OCI-LY1 (cell line): ENCODE measurements around the gene PDS5A.
"Not testable (repeated sequence)": the region's sequence is repeated elsewhere in the genome, so short reads cannot be mapped to it uniquely, and the experiment has no call there.

ENCODE experiments used
- H2AFZ ChIP-seq: fragments of 200-600 bp; sonication (generic), shearing (Covaris generic); 2 replicates; pipeline ENCODE4 v1.6.0; 2014; ENCODE audit warnings: antibody characterized with exemption, mild to moderate bottlenecking, low read length
- H3F3A ChIP-seq: fragments of 200-600 bp; sonication (generic), shearing (Covaris generic); 2 replicates; pipeline ENCODE4 v1.6.0; 2014; ENCODE audit warnings: mild to moderate bottlenecking, antibody characterized with exemption, low read length, moderate library complexity; ENCODE audit not compliant: insufficient read depth
- H3K27ac ChIP-seq: fragments of 200-600 bp; sonication (generic); 2 replicates; pipeline ENCODE4 v1.5.1; 2014; ENCODE audit warnings: low read length, mixed run types, mild to moderate bottlenecking, low read depth; ENCODE audit not compliant: poor library complexity, severe bottlenecking
- H3K27me3 ChIP-seq: fragments of 200-600 bp; sonication (generic); 2 replicates; pipeline ENCODE4 v1.6.0; 2014; ENCODE audit warnings: antibody characterized with exemption, mild to moderate bottlenecking, low read length, moderate library complexity; ENCODE audit not compliant: insufficient read depth
- H3K36me3 ChIP-seq: fragments of 200-600 bp; sonication (generic); 2 replicates; pipeline ENCODE4 v1.6.1; 2014; ENCODE audit warnings: mild to moderate bottlenecking, antibody characterized with exemption, low read length, moderate library complexity, mixed read lengths; ENCODE audit not compliant: insufficient read depth
- H3K4me1 ChIP-seq: fragments of 200-600 bp; sonication (generic); 2 replicates; pipeline ENCODE4 v1.5.1; 2014; ENCODE audit warnings: mild to moderate bottlenecking, low read length, moderate library complexity; ENCODE audit not compliant: insufficient read depth, severe bottlenecking
- H3K4me2 ChIP-seq: fragments of 200-600 bp; sonication (generic), shearing (Covaris generic); 2 replicates; pipeline ENCODE4 v1.6.1; 2014; ENCODE audit warnings: low read length
- H3K4me3 ChIP-seq: fragments of 200-600 bp; sonication (generic); 2 replicates; pipeline ENCODE4 v1.5.1; 2014; ENCODE audit warnings: low read length, low read depth, mild to moderate bottlenecking, mixed read lengths; ENCODE audit not compliant: poor library complexity, severe bottlenecking
- H3K79me2 ChIP-seq: fragments of 200-600 bp; shearing (Covaris generic); 2 replicates; pipeline ENCODE4 v1.6.1; 2016; ENCODE audit warnings: mixed run types, low read length, mixed read lengths; ENCODE audit not compliant: insufficient read depth
- H3K9ac ChIP-seq: fragments of 200-600 bp; sonication (generic), shearing (Covaris generic); 2 replicates; pipeline ENCODE4 v1.6.1; 2014; ENCODE audit warnings: mild to moderate bottlenecking, low read length, mixed read lengths
- H3K9me2 ChIP-seq: fragments of 200-600 bp; sonication (generic), shearing (Covaris generic); 2 replicates; pipeline ENCODE4 v1.6.1; 2014; ENCODE audit warnings: low read depth, mild to moderate bottlenecking, low read length, mixed read lengths
- H3K9me3 ChIP-seq: fragments of 200-600 bp; shearing (Covaris generic); 2 replicates; pipeline ENCODE4 v1.6.1; 2014; ENCODE audit warnings: low read length, mixed read lengths
- H4K20me1 ChIP-seq: fragments of 200-600 bp; sonication (generic), shearing (Covaris generic); 2 replicates; pipeline ENCODE4 v1.6.0; 2016; ENCODE audit warnings: mild to moderate bottlenecking, low read length; ENCODE audit not compliant: insufficient read depth
- EZH2 ChIP-seq: fragments of 200-600 bp; sonication (generic), shearing (Covaris generic); IDR thresholded peaks from 2 replicates; pipeline ENCODE4 v1.8.0; 2017; ENCODE audit warnings: borderline replicate concordance, mixed run types, mild to moderate bottlenecking, antibody characterized with exemption, low read length, moderate library complexity, mixed read lengths
- TF ChIP-seq, protein P1 (sequence below): fragments of 200-600 bp; sonication (generic), shearing (Covaris generic); IDR thresholded peaks from 2 replicates; pipeline ENCODE4 v1.5.1; 2017; ENCODE audit warnings: mild to moderate bottlenecking, antibody characterized with exemption, low read length, moderate library complexity, mixed read lengths

The PDS5A gene

DNA sequence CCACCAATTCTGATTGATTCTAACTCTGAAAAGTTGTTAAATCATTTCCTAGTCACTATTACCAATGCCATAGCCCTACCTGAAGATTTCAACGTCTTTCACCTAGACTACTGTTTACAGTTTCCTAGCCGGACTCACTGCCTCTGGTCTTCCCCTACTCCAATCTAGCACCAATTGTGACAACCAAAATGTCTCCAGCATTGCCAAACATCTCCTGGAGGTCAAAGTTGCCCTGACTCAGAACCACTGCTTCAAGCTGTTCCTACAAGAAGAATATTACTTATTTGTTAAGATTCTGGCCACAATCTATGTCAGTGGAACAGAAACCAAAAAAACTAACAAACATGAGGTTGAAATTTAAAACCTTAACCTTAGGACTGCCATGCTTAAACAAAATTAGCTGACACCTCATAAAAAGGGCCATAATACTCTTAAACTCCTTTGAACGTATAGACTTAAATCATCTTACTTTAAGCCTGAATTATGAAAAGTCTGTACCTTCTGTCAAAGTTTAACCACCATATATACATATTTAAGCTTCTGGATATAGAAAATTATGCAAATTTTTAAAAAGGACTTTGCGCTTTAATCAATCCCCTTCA, 2.1 kb downstream of the PDS5A start:
- Histone ChIP-seq H3K4me3 (peak overlapping the region; percentile 93), H3K9me3 (no peaks in the 10 kb centered on the region), H3K9ac (peak overlapping the region; percentile 98), H3K4me2 (peak overlapping the region; percentile 76), H3K27ac (peak overlapping the region; percentile 78), H3K36me3 (peaks cover 38% of the 10 kb centered on the region), H4K20me1 (no peaks in the 10 kb centered on the region), H3K79me2 (peaks cover 61% of the 10 kb centered on the region), H3K4me1 (peaks cover 40% of the 10 kb centered on the region), H3K27me3 (no peaks in the 10 kb centered on the region), H3K9me2 (no peaks in the 10 kb centered on the region), H2AFZ (no peak overlapping the region), H3F3A (no peaks in the 10 kb centered on the region)
- TF ChIP-seq, protein P1, sequence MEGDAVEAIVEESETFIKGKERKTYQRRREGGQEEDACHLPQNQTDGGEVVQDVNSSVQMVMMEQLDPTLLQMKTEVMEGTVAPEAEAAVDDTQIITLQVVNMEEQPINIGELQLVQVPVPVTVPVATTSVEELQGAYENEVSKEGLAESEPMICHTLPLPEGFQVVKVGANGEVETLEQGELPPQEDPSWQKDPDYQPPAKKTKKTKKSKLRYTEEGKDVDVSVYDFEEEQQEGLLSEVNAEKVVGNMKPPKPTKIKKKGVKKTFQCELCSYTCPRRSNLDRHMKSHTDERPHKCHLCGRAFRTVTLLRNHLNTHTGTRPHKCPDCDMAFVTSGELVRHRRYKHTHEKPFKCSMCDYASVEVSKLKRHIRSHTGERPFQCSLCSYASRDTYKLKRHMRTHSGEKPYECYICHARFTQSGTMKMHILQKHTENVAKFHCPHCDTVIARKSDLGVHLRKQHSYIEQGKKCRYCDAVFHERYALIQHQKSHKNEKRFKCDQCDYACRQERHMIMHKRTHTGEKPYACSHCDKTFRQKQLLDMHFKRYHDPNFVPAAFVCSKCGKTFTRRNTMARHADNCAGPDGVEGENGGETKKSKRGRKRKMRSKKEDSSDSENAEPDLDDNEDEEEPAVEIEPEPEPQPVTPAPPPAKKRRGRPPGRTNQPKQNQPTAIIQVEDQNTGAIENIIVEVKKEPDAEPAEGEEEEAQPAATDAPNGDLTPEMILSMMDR = no peak
- no peak for TF ChIP-seq EZH2

DNA sequence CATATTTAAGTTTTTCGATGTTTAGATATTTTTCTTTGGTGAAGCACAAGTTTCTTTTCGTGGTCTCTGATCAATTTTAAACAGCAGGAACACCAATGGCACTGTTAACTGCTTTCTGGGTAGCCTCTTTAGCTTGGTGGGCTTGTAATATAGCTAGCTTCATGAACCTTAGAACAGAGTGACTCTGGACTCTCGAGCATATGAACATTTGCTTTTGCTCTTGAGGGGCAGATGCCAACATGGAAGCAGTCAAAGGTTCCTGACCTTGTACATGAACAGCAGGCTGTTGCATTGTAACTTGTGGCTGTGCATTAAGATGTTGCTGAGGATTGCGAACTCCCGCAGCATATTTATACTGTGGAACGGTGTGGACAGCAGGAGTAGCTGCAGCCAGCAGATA, 4.7 kb downstream of the PDS5A start:
- H3K9ac ChIP-seq, H3K27ac ChIP-seq, H3K9me3 ChIP-seq, H2AFZ ChIP-seq, H3F3A ChIP-seq, H3K4me3 ChIP-seq, H3K9me2 ChIP-seq, H3K27me3 ChIP-seq, H4K20me1 ChIP-seq: not testable (repeated sequence)
- Histone ChIP-seq H3K4me2 (peak overlapping the region; percentile 27; the same call in 1 of the 2 replicates), H3K36me3 (peaks cover 57% of the 10 kb centered on the region), H3K4me1 (peaks cover 37% of the 10 kb centered on the region), H3K79me2 (peaks cover 86% of the 10 kb centered on the region)

DNA sequence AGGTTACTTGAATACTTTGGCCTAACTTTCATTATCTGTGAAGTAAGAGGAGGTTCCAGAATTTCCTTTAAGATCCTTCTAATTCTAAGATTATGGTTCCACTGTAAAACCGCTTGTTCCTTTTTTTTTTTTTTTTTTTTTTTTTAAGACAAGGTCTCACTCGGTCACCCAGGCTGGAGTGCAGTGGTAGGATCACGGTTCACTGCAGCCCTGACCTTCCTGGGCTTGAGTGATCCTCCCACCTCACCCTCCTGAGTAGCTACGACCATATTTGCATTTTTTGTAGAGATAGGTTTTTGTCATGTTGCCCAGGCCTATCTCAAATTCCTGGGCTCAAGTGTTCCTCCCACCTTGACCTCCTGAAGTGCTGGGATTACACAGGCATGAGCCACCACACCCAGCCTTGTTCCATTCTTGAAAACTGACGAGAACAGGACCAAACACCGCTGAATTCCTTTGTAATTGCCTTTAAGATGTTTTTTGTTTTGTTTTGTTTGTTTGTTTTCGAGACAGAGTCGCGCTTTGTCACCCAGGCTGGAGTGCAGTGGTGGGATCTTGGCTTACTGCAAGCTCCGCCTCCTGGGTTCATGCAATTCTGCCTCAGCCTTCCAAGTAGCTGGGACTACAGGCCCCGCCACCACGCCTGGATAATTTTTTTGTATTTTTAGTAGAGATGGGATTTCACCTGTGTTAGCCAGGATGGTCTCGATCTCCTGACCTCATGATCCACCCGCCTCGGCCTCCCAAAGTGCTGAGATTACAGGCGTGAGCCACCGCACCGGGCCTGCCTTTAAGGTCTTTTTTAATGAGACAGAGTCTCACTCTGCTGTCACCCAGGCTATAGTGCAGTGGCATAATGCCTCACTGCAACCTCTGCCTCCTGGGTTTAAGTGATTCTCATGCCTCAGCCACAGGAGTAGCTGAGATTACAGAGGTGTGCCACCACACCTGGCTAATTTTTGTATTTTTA, 6.8 kb downstream of the PDS5A start:
- Histone ChIP-seq H3K79me2 (peaks cover 96% of the 10 kb centered on the region), H3K36me3 (peaks cover 64% of the 10 kb centered on the region), H4K20me1 (no peaks in the 10 kb centered on the region), H3K9me2 (no peaks in the 10 kb centered on the region), H3K9me3 (no peaks in the 10 kb centered on the region), H3K4me1 (peaks cover 37% of the 10 kb centered on the region), H3K27ac (peak overlapping the region; percentile 69), H3K4me3 (peak overlapping the region; percentile 35), H2AFZ (no peak overlapping the region), H3F3A (no peaks in the 10 kb centered on the region), H3K4me2 (peak overlapping the region; percentile 56), H3K9ac (peak overlapping the region; percentile 42; the same call in 1 of the 2 replicates), H3K27me3 (no peaks in the 10 kb centered on the region)
- TF ChIP-seq EZH2 = no peak
- TF ChIP-seq, protein P1 = no peak
